HEK293T (cell line): ENCODE measurements around the gene C10orf62.
"Not testable (repeated sequence)": the region's sequence is repeated elsewhere in the genome, so short reads cannot be mapped to it uniquely, and the experiment has no call there.

Experiments
- CTCF ChIA-PET: fragments of 350-600 bp; formaldehyde crosslinking; extraction: SDS; loops from one replicate; lab custom pipeline; 2021; ENCODE audit warnings: antibody characterized with exemption, inconsistent platforms; lab: Yijun Ruan, JAX
- POLR2A ChIA-PET: fragments of 350-600 bp; formaldehyde crosslinking; extraction: SDS; loops from one replicate; lab custom pipeline; 2020; ENCODE audit warnings: antibody characterized with exemption, inconsistent platforms; lab: Yijun Ruan, JAX
- DNase-seq: peaks from one replicate; pipeline ENCODE4 v3.0.0; 2012; ENCODE audit warnings: mixed read lengths; ENCODE audit errors: extremely low spot score
- ARNT ChIP-seq: fragments of 450-650 bp; IDR thresholded peaks from 2 replicates; pipeline ENCODE4 v1.6.1; 2017; ENCODE audit warnings: mild to moderate bottlenecking
- BHLHE40 ChIP-seq: fragments of 450-650 bp; IDR thresholded peaks from 2 replicates; pipeline ENCODE4 v1.6.1; 2016; ENCODE audit warnings: mild to moderate bottlenecking, moderate library complexity, borderline replicate concordance
- CTBP1 ChIP-seq: fragments of 450-650 bp; IDR thresholded peaks from 2 replicates; pipeline ENCODE4 v1.6.1; 2016; ENCODE audit warnings: borderline replicate concordance
- ELF4 ChIP-seq: fragments of 450-650 bp; IDR thresholded peaks from 2 replicates; pipeline ENCODE4 v1.6.1; 2017; ENCODE audit warnings: antibody characterized with exemption
- FOXA1 ChIP-seq: fragments of 450-650 bp; IDR thresholded peaks from 2 replicates; pipeline ENCODE4 v1.6.1; 2016; ENCODE audit warnings: mild to moderate bottlenecking
- FOXK2 ChIP-seq: fragments of 450-650 bp; IDR thresholded peaks from 2 replicates; pipeline ENCODE4 v1.6.1; 2016; ENCODE audit warnings: mild to moderate bottlenecking
- FOXM1 ChIP-seq: fragments of 450-650 bp; IDR thresholded peaks from 2 replicates; pipeline ENCODE4 v1.6.1; 2017; ENCODE audit warnings: mild to moderate bottlenecking, borderline replicate concordance
- HDGF ChIP-seq: fragments of 450-650 bp; IDR thresholded peaks from 2 replicates; pipeline ENCODE4 v1.6.1; 2017; ENCODE audit warnings: antibody characterized with exemption, borderline replicate concordance
- L3MBTL2 ChIP-seq: fragments of 450-650 bp; conservative IDR thresholded peaks from 2 replicates; pipeline ENCODE4 v1.6.1; 2016; ENCODE audit warnings: mild to moderate bottlenecking
- LEF1 ChIP-seq: fragments of 450-650 bp; IDR thresholded peaks from 2 replicates; pipeline ENCODE4 v1.6.1; 2017; ENCODE audit warnings: mild to moderate bottlenecking, borderline replicate concordance
- NFRKB ChIP-seq: fragments of 450-650 bp; IDR thresholded peaks from 2 replicates; pipeline ENCODE4 v1.6.1; 2016; ENCODE audit warnings: mild to moderate bottlenecking, moderate library complexity
- SP1 ChIP-seq: fragments of 450-650 bp; IDR thresholded peaks from 2 replicates; pipeline ENCODE4 v1.6.1; 2017
- SUZ12 ChIP-seq: fragments of 450-650 bp; IDR thresholded peaks from 2 replicates; pipeline ENCODE4 v1.6.1; 2016; ENCODE audit warnings: mild to moderate bottlenecking
- TARDBP ChIP-seq: fragments of 450-650 bp; IDR thresholded peaks from 2 replicates; pipeline ENCODE4 v1.6.1; 2016
- ZNF384 ChIP-seq: fragments of 450-650 bp; IDR thresholded peaks from 2 replicates; pipeline ENCODE4 v1.6.1; 2016
- TF ChIP-seq, protein P1 (sequence below): fragments of 450-650 bp; IDR thresholded peaks from 2 replicates; pipeline ENCODE4 v1.6.1; 2016

The C10orf62 gene

DNA sequence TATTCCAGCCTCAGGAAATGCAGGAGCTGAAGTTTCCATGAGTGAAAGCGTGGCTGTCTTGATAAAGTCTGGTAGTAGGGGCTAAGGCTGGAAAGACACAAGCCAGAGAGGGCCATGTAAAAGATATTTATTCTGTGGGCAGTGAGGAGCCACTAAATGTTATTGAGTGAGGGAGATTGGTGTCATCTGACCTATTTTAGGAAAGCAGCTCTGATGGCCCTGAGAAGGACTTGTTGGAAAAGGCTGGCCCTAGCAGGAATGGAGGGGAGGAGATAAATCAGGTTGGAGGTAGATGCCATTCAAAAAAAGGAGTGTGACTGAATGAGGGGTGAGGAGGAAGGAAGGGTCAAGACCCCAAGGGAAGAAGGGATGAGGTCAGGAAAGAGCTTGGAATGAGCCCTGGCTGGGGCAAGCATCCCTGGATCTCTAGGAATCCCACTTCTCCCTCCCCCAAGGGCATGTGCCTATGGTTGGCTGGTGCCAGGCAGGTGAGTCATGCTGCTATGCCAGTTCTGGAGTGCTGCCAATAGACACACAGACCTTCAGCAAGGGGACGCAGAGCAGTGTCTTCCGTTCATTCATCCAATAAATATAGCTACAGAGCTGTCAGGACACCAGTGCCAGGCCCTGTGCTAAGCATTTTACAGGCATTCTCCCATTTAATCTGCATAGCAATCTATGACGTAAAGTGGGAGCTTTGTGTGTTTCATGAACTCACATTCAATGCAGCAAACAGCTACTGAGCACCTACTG, 15.0 kb upstream of the C10orf62 start:
- TF ChIP-seq L3MBTL2 (no peak), BHLHE40 (no peak), FOXK2 (no peak), FOXM1 (no peak), FOXA1 (no peak), ARNT (no peak), SUZ12 (no peak), LEF1 (no peak), SP1 (no peak)
- TF ChIP-seq, protein P1, sequence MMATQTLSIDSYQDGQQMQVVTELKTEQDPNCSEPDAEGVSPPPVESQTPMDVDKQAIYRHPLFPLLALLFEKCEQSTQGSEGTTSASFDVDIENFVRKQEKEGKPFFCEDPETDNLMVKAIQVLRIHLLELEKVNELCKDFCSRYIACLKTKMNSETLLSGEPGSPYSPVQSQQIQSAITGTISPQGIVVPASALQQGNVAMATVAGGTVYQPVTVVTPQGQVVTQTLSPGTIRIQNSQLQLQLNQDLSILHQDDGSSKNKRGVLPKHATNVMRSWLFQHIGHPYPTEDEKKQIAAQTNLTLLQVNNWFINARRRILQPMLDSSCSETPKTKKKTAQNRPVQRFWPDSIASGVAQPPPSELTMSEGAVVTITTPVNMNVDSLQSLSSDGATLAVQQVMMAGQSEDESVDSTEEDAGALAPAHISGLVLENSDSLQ: no peak
- DNase-seq: no peak
- ChIA-PET CTCF (no interaction called here), POLR2A (no interaction called here)

DNA sequence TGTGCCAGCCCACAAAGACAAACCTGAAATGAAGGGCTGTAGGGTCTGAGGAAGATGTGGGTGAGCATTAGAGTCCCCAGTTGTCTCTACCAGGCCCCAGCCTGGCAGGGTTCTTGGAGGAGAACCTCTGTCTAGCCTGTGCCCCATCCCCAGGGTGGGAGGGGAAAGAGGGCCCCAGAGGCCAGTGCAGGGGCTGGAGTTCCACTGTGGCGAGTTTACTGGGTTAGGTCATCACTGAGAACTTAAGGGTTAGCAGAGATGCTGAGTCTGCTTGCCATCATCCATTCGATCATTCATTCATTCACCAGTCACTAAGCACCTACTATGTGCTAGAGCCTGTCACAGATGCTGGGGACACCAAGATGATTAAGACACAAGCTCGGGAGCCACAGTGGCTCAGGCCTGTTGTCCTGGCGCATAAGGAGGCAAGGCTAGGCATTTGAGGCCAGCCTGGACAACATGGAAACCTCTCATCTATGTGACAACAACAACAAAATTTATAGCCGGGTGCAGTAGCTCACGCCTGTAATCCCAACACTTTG, 14.3 kb upstream of the C10orf62 start:
- POLR2A ChIA-PET: no interaction called here

DNA sequence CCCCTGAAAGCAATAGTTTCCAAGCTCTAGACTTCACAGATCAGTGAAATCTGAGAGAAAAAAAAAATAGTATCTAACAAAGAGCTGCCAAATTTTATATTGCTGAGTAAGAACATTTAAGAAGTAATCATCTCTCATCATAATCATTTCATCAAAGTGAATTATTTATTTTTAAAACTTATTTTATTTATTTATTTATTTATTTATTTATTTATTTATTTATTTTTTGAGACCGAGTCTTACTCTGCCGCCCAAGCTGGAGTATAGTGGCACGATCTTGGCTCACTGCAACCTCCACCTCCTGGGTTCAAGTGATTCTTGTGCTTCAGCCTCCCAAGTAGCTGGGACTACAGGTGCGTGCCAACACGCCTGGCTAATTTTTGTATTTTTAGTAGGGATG, 13.0 kb upstream of the C10orf62 start:
- DNase-seq: not testable (repeated sequence)
- CTCF ChIA-PET: interaction anchor here (0.8 to 1.6 kb wide), 2 partner anchors 15 to 23 kb away, joined by 3 to 5 read pairs; no protein-coding TSS in a partner anchor
- POLR2A ChIA-PET: interaction anchor here (0.9 kb wide), 1 partner anchor 112 kb away, joined by 4 read pairs; no protein-coding TSS in a partner anchor

More for the DNA sequence above, 14.3 kb upstream of the C10orf62 start:
- CTCF ChIA-PET: no interaction called here
- no peak for DNase-seq
- TF ChIP-seq FOXK2: no peak
- no peak for TF ChIP-seq HDGF
- TF ChIP-seq NFRKB: no peak
- no peak for TF ChIP-seq SP1
- no peak for TF ChIP-seq L3MBTL2
- no peak for TF ChIP-seq ELF4
- TF ChIP-seq BHLHE40: no peak
- no peak for TF ChIP-seq CTBP1
- TF ChIP-seq, protein P1: no peak
- no peak for TF ChIP-seq ZNF384
- no peak for TF ChIP-seq FOXM1
- no peak for TF ChIP-seq ARNT
- TF ChIP-seq SUZ12: no peak
- no peak for TF ChIP-seq FOXA1

DNA sequence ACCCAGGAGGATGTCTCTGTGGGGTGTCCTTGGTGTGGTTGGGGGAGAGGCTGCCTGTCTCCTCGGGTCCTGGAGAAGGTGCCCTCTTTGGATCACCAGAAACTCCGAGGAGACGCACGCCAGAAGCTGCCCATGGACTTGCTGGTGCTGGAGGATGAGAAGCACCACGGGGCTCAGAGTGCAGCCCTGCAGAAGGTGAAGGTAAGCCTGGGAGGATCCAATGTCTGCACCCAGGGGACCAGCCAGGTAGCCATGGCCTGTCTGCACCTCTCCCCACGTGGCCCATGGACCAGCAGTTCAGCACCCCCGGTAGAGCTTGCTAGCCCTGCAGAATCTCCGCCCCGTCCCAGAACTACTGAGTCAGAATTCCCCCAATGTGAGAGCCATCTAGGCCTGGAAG, 11.8 kb upstream of the C10orf62 start:
- POLR2A ChIA-PET: interaction anchor here (0.9 kb wide), 1 partner anchor 26 kb away, joined by 3 read pairs; no protein-coding TSS in a partner anchor
- no peak for DNase-seq
- no peak for TF ChIP-seq BHLHE40
- no peak for TF ChIP-seq TARDBP
- no peak for TF ChIP-seq SP1
- TF ChIP-seq NFRKB: no peak
- TF ChIP-seq FOXA1: no peak
- TF ChIP-seq SUZ12: no peak
- TF ChIP-seq LEF1: no peak
- no peak for TF ChIP-seq ELF4
- no peak for TF ChIP-seq ZNF384
- no peak for TF ChIP-seq FOXK2
- no peak for TF ChIP-seq ARNT
- TF ChIP-seq, protein P1: no peak
- TF ChIP-seq L3MBTL2: no peak
- no peak for TF ChIP-seq FOXM1
- TF ChIP-seq CTBP1: no peak
- no peak for TF ChIP-seq HDGF
- CTCF ChIA-PET: no interaction called here

DNA sequence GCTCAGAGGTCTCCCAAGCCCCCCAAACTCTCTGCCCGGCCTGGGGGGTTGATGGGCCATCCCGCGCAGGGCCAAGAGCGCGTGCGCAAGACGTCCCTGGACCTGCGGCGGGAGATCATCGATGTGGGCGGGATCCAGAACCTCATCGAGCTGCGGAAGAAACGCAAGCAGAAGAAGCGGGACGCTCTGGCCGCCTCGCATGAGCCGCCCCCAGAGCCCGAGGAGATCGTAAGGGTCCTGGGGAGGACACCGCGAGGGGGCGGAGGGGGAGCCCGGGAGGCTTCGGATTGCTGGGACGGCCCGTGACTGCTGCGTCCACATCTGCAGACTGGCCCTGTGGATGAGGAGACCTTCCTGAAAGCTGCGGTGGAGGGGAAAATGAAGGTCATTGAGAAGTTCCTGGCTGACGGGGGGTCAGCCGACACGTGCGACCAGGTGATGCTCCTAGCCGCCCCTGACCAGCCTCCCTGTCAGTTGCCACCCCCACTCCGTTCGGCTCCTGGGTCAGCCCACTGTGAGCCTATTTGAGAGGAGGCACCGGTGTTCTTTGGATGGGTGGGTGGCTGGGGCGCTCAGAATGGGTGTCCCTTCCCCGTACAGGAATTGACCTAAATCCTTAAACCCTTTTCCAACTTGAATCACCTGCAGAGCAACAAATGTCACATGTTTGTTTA, 11.2 kb upstream of the C10orf62 start:
- POLR2A ChIA-PET: no interaction called here
- TF ChIP-seq FOXA1 (no peak), NFRKB (no peak), FOXK2 (no peak), L3MBTL2 (no peak), LEF1 (no peak), SP1 (no peak), HDGF (no peak), TARDBP (no peak), CTBP1 (no peak), SUZ12 (no peak), ELF4 (no peak), ARNT (no peak), BHLHE40 (no peak), FOXM1 (no peak), ZNF384 (no peak)
- TF ChIP-seq, protein P1: no peak
- no peak for DNase-seq
- CTCF ChIA-PET: no interaction called here
